DMS153 (cell line): ENCODE results near the gene RPUSD4.

ENCODE experiments used
- DNase-seq: peaks from one replicate; lab custom pipeline; 2025; lab: John Stamatoyannopoulos, UW

RPUSD4 gene

DNA sequence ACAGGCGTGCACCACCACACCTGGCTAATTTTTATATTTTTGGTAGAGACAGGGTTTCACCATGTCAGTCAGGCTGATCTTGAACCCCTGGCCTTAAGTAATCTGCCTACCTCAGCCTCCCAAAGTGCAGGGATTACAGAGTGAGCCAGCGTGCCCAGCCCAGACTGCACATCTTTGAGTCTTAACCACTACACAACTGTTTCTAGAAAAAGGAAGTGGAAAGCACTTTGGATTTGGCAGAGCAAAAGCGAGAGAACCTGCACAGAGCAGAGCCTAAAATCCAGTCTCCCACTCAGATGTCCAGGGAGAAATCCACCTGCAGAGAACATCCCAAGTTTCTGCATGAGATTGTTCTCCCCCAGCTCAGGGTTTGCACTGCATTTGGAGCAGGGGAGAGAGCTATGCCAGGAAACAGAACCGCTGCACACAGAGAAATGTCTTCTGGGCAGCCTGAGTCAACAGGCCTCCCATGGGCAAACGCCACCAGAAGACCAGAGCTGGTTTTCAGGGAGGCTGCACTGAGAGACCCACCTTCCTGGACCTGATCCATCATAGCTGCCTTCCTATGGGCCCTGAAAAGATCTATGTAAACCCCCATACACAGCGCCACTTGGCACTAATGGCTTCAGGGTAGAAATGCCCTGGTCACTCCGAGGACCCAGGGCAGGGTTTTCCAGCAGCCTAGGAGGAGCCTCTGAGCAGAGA, 54.0 kb downstream of the RPUSD4 start:
- DNase-seq = no peak

DNA sequence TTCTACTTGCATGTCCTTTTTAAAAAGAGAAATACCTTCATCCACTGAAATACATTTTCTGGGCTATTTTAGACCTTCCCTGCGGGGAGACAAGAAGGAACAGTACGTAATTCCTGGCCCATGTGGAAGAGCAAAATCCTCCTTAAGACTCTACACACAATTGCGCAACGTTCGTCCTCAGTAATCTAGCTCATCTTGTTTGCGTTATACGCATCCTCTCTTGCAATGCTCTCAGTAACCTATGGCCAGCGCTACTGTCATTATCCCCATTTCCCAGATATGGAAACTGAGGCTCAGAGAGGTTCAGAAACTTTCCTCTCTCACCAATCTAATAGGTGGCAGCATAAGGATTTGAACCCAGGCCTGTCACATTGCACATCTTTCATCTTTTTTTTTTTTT, 54.6 kb downstream of the RPUSD4 start:
- DNase-seq = no peak

- no peak for DNase-seq
Measured at GRCh38 chr11:126155402-126156187, 55.9 kb downstream of the RPUSD4 start.

DNA sequence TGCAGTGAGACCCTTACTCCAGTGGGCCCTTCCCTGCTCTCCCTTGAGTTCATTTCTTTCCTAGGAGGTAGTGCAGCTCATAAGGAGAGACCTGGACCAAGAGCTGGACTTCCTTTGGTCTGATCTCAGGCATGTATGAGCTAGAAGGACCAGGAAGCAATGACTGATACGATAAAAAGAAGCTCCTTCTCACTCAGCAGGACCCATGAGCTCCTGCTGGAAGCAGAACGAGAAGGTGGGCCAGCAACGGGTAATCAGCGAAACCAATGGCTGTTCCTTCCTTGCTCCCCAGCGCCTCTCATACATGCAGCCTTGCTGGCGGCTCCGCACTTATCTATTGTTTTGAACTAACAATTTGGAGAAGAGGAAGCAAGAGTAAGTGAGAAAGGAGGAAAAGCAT, 56.8 kb downstream of the RPUSD4 start:
- DNase-seq = no peak

DNA sequence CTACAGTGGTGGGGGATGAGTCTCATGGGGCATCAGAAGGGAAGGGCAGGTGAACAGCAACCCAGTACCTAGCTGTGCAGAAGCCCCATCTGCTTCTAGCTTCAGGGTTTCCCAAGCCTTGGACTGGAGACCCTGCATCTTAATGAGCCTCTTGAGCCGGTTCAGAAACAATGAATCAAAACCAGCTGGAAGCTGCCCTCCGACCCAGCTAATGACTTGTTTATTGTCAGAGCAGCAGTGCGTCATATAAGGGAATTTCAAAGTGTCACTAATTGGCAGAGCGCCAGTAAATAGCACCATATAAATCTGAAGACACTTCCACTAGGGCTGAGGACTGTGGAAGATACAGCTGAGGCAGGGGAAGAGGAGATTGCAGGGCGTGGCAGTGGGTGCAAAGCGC, 57.5 kb downstream of the RPUSD4 start:
- no peak for DNase-seq

DNA sequence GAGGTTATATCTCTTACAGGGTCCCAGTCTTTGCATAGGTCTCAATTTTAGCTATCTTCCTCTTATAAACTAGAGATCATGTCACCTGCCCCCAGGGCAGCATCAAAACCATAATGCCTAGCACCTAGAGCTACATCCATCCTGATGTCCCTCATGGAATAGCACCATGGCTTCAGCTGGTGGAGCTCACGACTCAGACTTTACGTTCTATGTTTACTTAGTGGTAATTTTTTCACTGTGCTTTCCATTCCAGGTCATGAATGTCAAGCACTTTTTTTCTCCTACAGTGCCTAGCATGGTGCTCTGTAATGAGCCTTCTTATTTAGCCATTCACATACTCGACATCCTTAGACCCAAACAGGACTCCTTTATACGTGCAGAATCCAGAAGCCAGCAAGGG, 58.4 kb downstream of the RPUSD4 start:
- no peak for DNase-seq

- no peak for DNase-seq
Measured at GRCh38 chr11:126152586-126152985, 58.9 kb downstream of the RPUSD4 start.

GRCh38 chr11:126152152-126152551, 59.3 kb downstream of the RPUSD4 start:
- DNase-seq = no peak
